GM08714 (cell line): ENCODE data around the gene PRRT2.

Experiments
- H3K4me3 ChIP-seq: fragments of 200-500 bp; sonication (Bioruptor generic); 2 replicates; pipeline ENCODE4 v1.5.1; 2014; ENCODE audit warnings: mild to moderate bottlenecking, low read length, inconsistent platforms
- ZNF274 ChIP-seq: IDR thresholded peaks from 2 replicates; pipeline ENCODE4 v1.6.1; 2012; ENCODE audit warnings: mild to moderate bottlenecking, low read depth, low read length

PRRT2 gene

DNA sequence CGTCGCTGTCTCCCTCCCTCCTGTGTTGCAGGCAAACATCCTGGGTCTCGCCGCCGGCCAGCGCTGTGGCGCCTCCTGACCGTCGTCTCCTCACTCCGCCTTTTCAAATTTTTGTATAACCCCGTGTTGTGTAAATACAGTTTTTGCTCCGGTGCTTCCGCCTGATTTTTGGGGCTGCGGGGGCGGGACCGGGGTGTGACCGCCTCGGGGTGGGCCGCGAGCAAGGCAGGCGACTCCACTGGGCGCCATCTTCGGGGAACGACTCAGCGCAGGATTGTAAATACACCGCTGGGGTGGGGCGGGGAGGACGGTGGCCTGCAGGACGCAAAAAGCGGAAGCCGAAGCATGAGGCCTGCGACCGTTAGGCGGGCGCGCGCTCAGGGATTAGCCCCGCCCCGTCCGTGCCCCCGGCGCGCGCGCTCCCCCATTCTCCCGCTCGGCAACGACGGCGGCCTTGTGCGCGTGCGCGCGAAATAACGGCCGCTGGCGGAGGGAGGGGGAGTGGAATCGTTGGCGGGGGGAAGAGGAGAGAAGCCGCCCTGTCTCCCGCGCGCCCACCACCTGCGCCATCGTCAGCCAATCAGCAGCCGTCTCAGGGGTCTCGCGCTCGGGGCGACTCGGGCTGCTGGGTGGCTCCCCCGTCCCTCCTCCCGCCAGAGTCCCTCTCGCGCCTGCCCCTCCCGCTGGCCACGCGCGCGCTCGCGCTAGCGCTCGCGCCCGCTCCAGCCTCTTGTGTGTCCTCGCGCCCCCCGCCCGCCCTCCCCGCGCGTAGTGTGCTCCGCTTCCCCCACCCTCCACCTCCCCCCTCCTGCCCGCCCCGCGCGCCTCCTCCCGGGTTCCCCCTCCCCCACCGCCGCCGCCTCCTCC lies 6.5 kb upstream of the PRRT2 start:
- peak overlapping the region; percentile 78 for H3K4me3 ChIP-seq
- TF ChIP-seq ZNF274: no peak

DNA sequence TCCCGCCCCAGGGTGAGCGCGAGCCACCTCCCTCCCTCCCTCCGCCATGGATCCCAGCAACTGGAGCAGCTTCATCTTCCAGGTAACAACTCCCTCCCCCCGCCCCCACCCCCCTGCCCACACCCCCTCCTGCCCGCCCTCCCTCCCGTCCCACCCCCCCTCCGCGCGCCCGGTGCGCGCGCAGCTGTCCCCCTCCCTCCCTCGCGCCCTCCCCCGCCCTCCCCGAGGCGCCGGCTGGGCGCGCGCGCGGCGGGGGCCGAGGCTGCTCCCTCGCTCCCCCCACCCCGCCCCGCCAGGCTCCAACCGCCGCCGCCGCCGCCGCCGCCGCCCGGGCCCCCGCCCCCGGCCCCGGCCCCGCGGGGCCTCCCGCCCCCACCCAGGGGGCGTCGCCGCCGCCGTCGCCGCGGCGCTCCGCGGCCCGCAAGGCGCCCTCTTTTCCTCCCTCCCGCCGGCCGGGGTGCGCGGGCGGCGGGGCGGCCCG lies 5.9 kb upstream of the PRRT2 start, which contains the start of gene MAZ:
TSS of gene MAZ (plus strand) at position 431 of the 481 bp plus-strand sequence. CDS start 173 bp downstream, outside the sequence.
- TF ChIP-seq ZNF274: no peak
- peak within 1 kb of the TSS; percentile 77 for H3K4me3 ChIP-seq

DNA sequence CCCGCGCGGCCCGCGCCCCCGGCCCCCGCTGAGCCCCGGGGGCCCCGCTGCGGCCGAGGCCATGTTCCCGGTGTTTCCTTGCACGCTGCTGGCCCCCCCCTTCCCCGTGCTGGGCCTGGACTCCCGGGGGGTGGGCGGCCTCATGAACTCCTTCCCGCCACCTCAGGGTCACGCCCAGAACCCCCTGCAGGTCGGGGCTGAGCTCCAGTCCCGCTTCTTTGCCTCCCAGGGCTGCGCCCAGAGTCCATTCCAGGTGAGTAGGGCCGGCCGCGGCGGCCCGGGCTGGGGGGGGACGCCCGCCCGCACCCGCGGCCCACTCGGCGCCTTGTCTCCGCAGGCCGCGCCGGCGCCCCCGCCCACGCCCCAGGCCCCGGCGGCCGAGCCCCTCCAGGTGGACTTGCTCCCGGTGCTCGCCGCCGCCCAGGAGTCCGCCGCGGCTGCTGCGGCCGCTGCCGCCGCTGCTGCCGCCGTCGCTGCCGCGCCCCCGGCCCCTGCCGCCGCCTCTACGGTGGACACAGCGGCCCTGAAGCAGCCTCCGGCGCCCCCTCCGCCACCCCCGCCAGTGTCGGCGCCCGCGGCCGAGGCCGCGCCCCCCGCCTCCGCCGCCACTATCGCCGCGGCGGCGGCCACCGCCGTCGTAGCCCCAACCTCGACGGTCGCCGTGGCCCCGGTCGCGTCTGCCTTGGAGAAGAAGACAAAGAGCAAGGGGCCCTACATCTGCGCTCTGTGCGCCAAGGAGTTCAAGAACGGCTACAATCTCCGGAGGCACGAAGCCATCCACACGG lies 5.2 kb upstream of the PRRT2 start:
- no peak for TF ChIP-seq ZNF274
- H3K4me3 ChIP-seq: peak overlapping the region; percentile 77

DNA sequence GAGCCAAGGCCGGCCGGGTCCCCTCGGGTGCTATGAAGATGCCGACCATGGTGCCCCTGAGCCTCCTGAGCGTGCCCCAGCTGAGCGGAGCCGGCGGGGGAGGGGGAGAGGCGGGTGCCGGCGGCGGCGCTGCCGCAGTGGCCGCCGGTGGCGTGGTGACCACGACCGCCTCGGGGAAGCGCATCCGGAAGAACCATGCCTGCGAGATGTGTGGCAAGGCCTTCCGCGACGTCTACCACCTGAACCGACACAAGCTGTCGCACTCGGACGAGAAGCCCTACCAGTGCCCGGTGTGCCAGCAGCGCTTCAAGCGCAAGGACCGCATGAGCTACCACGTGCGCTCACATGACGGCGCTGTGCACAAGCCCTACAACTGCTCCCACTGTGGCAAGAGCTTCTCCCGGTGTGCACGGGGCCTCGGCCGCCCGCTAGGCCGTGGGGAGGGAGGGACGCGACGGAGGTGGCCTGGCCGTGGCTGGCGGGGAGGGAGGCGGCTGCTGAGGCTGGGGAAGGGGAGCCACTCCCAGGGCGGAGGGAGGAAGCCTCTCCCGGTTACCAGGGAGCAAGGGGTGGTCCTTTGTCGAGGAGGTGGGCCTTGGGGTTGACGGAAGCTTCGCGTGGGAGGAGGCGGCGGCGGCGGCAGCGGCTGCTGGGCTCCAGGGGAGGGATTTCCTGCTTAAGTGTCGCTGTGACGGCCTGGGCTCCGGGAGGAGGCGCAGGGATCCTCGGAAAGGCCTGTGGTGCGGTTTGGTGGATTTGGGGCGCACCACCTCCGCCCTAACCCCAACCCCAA lies 4.4 kb upstream of the PRRT2 start:
- no peak for TF ChIP-seq ZNF274
- peak overlapping the region; percentile 77 for H3K4me3 ChIP-seq

DNA sequence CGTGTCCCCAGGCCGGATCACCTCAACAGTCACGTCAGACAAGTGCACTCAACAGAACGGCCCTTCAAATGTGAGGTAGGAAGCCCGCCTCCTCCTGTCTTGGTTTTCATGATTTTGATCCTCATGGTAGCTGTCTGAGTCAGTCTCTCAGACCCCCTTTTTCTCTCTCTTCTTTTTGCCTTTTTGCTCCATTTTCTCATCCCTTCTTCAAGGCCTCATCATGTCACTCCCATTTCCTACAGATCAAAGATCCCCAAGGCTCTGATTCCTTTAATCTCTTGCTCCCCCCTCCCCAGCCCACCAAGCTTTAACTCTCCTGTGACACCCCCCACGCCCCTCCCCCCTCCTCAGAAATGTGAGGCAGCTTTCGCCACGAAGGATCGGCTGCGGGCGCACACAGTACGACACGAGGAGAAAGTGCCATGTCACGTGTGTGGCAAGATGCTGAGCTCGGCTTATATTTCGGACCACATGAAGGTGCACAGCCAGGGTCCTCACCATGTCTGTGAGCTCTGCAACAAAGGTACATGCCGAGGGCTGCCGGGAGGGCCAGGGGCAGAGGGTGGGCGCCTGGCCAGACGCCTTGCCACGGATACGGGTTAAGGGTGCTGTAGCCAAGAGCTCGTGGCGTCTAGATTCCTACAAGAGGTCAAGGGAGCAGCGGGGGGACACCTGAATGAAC lies 3.6 kb upstream of the PRRT2 start:
- TF ChIP-seq ZNF274: no peak
- peak overlapping the region; percentile 77 for H3K4me3 ChIP-seq

DNA sequence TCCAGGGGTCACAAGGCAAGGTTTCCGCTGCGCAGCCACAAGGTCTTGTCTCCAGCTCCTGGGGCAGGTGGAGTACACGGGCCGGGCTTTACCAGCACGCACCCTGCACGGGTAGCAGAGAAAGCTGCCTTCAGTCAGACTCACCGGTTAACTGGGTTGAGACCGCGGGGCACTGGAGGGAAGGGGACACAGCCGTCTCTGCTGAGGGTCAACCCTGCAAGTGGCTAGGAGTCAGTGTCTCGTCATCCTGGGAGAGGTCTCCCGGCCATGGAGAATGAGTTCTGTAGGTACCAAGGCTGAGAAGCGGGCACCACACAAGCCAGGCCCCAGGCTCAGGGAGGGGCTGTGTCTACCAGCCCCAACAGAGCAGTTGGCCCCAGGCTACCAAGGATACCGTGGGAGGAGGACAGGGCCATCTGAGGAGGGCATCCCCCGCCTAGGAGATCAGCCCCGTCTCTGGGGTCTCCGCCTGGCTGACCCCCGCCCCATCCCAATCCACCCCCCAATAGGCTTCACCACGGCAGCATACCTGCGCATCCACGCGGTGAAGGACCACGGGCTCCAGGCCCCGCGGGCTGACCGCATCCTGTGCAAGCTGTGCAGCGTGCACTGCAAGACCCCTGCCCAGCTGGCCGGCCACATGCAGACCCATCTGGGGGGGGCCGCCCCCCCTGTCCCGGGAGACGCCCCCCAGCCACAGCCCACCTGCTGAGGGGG lies 2.8 kb upstream of the PRRT2 start:
- H3K4me3 ChIP-seq: peak overlapping the region; percentile 77
- TF ChIP-seq ZNF274: no peak

DNA sequence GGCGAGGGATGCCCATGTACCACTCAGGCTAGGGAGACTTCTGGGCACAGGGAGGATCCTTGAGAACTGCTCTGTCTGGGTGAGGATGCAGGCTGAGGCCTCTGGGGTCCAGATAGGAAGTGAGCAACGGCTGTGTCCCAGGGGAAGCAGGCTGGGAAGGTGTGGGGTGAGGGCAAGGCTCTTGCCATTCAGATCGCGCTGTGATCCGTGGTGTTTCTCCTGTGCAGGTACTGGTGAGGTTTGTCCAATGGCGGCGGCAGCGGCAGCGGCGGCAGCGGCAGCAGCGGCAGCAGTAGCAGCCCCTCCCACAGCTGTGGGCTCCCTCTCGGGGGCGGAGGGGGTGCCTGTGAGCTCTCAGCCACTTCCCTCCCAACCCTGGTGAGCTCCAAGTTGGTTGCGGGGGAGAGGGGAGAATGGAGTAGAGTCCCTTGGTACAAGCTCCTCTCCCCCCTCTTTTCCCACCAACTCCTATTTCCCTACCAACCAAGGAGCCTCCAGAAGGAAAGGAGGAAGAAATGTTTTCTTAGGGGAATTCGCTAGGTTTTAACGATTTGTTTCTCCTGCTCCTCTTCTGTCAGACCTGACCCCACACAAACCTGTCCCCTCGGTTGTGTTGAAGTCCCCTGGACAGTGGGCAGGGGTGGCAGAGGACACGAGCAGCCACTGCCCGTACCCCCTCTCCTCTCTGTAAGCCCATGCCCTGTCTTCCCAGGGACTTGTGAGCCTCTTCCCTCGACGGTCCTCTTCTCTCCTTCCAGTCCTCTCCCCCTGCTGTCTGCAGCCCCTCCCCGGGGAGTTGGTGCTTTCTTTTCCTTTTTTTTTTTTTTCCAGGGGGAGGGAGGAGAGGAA lies 1.9 kb upstream of the PRRT2 start:
- no peak overlapping the region for H3K4me3 ChIP-seq
- no peak for TF ChIP-seq ZNF274

DNA sequence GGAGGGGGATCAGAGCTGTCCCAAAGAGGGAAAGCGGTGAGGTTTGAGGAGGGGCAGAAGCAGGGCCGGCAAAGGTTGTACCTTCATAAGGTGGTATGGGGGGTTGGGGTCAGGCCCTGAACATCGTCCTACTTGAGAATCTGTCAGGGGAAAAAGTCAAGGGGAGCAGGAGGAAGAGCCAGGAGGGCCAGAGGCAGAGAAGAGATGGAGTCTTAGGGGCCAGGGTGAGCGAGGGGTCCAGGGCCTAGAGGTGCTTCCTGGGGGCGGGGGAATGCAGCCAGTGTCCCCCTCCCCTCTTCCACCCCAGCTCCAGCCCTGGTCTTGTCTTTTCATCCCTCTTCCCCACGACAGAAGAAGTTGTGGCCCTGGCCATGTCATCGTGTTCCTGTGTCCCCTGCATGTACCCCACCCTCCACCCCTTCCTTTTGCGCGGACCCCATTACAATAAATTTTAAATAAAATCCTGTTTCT lies 1.3 kb upstream of the PRRT2 start:
- TF ChIP-seq ZNF274: no peak
- peak overlapping the region; percentile 3; the same call in 1 of the 2 replicates for H3K4me3 ChIP-seq

DNA sequence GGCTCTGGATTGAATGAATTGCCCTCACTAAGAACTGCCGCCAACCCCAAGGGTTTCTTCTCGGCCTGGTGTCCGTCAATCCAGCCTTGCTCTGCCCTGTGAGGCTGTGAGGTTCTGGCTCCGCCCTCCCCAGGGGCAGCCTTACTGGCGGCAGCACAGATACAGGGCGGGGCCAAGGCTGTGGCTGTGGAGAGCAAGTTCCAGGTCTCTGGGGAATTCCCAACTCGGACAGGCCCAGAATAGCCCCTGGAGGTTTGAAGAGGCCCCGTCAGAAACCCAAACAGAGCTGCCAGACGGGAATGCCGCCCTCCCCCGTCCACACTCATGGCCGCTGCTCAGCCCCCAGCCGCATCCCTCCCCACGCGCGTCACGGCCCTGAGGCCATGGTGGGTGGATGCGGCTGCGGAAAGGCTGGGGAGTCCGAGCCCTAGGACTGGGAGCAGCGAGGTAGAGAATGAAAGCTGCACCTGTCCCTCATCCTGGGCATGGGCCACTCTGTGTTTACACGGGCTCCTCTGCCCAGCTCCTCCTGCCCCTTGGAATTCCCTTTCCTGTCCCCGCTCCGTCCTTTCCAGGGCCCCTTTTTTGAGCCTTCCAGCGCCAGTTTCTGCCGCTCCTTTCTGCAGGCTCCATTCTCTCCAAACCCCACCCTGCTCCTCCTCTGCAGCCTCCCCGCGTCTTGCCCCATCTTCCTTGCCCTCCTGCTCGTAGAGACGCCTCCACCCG lies 660 bp upstream of the PRRT2 start:
- TF ChIP-seq ZNF274: no peak
- H3K4me3 ChIP-seq: peak overlapping the region; percentile 46; the same call in 1 of the 2 replicates

DNA sequence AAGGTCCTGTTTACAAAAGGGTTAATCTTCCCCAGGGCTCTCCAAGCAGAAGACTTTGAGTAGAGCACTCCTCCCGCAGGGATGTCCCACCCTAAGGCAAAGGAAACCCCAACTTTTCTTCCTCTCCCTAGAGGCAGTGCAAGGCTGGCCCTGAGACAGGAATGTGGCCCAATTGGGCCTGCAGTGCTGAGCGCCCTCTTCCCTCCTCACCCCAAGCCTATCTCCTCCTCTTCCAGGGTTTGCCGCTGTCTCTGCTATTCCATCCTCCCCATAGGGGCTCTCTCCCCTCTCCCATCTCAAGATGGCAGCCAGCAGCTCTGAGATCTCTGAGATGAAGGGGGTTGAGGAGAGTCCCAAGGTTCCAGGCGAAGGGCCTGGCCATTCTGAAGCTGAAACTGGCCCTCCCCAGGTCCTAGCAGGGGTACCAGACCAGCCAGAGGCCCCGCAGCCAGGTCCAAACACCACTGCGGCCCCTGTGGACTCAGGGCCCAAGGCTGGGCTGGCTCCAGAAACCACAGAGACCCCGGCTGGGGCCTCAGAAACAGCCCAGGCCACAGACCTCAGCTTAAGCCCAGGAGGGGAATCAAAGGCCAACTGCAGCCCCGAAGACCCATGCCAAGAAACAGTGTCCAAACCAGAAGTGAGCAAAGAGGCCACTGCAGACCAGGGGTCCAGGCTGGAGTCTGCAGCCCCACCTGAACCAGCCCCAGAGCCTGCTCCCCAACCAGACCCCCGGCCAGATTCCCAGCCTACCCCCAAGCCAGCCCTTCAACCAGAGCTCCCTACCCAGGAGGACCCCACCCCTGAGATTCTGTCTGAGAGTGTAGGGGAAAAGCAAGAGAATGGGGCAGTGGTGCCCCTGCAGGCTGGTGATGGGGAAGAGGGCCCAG lies 1.0 kb downstream of the PRRT2 start:
- H3K4me3 ChIP-seq: no peak overlapping the region
- TF ChIP-seq ZNF274: no peak
